Measurements from ENCODE around the gene PCDHB5.
A peak's percentile ranks its signal among the peaks of the same experiment; 100 is the strongest.
"Not testable (repeated sequence)": the region's sequence is repeated elsewhere in the genome, so short reads cannot be mapped to it uniquely, and the experiment has no call there.

Gene PCDHB5

GRCh38 chr5:141100243-141100805 is 34.7 kb upstream of the PCDHB5 start, which contains the start of gene PCDHB3:
PCDHB3 (plus strand) TSS chr5:141100473; CDS start chr5:141100650, 177 bp downstream.
- no peak within 1 kb of the TSS for H3K4me2 ChIP-seq (ENCODE audit: low read length)
- H3K79me2 ChIP-seq: no peaks in the 10 kb centered on the region
- no peak within 1 kb of the TSS for H3K9ac ChIP-seq
- H3K27me3 ChIP-seq (ENCODE audit: control insufficient read depth, insufficient read depth, low read length): peaks cover 6% of the 10 kb centered on the region
- no peaks in the 10 kb centered on the region for H3K4me1 ChIP-seq
- H3K36me3 ChIP-seq (ENCODE audit: control insufficient read depth, insufficient read depth, low read length): no peaks in the 10 kb centered on the region
- peak within 1 kb of the TSS; percentile 62 for H3K27ac ChIP-seq
- H3K9me3 ChIP-seq (ENCODE audit: control insufficient read depth, low read length): no peaks in the 10 kb centered on the region
- TF ChIP-seq CTCF (IDR thresholded peaks at IDR 0.05): peak; percentile 62
- peak within 1 kb of the TSS; percentile 72 for H2AFZ ChIP-seq
- H3K4me3 ChIP-seq (ENCODE audit: low read depth, low read length): no peak within 1 kb of the TSS

GRCh38 chr5:141101059-141101458 is 33.9 kb upstream of the PCDHB5 start:
- no peak for TF ChIP-seq CTCF (IDR thresholded peaks at IDR 0.05)
- H3K79me2 ChIP-seq: no peaks in the 10 kb centered on the region
- no peak overlapping the region for H3K27ac ChIP-seq
- no peaks in the 10 kb centered on the region for H3K36me3 ChIP-seq (ENCODE audit: control insufficient read depth, insufficient read depth, low read length)
- no peaks in the 10 kb centered on the region for H3K9me3 ChIP-seq (ENCODE audit: control insufficient read depth, low read length)
- H3K4me1 ChIP-seq: no peaks in the 10 kb centered on the region
- peak overlapping the region; percentile 72 for H2AFZ ChIP-seq
- H3K4me3 ChIP-seq (ENCODE audit: low read depth, low read length): no peak overlapping the region
- no peak overlapping the region for H3K9ac ChIP-seq
- no peak overlapping the region for H3K4me2 ChIP-seq (ENCODE audit: low read length)
- H3K27me3 ChIP-seq (ENCODE audit: control insufficient read depth, insufficient read depth, low read length): peaks cover 6% of the 10 kb centered on the region

GRCh38 chr5:141102070-141102469 is 32.9 kb upstream of the PCDHB5 start:
- H3K36me3 ChIP-seq (ENCODE audit: control insufficient read depth, insufficient read depth, low read length); H3K4me2 ChIP-seq (ENCODE audit: low read length); H3K4me1 ChIP-seq; H2AFZ ChIP-seq; H3K79me2 ChIP-seq; H3K9ac ChIP-seq; H3K4me3 ChIP-seq (ENCODE audit: low read depth, low read length); H3K9me3 ChIP-seq (ENCODE audit: control insufficient read depth, low read length); H3K27me3 ChIP-seq (ENCODE audit: control insufficient read depth, insufficient read depth, low read length); H3K27ac ChIP-seq: not testable (repeated sequence)

- H3K27ac ChIP-seq; H3K4me3 ChIP-seq (ENCODE audit: low read depth, low read length); H3K79me2 ChIP-seq; H2AFZ ChIP-seq; H3K27me3 ChIP-seq (ENCODE audit: control insufficient read depth, insufficient read depth, low read length); H3K36me3 ChIP-seq (ENCODE audit: control insufficient read depth, insufficient read depth, low read length); H3K9me3 ChIP-seq (ENCODE audit: control insufficient read depth, low read length); H3K9ac ChIP-seq; H3K4me2 ChIP-seq (ENCODE audit: low read length); H3K4me1 ChIP-seq: not testable (repeated sequence)
Observed at GRCh38 chr5:141102471-141102870, 32.5 kb upstream of the PCDHB5 start.

GRCh38 chr5:141105350-141105749 is 29.7 kb upstream of the PCDHB5 start:
- TF ChIP-seq CTCF (IDR thresholded peaks at IDR 0.05): no peak
- Histone ChIP-seq H3K4me2 (ENCODE audit: low read length) (no peak overlapping the region), H3K4me3 (ENCODE audit: low read depth, low read length) (no peak overlapping the region), H3K27ac (no peak overlapping the region), H3K36me3 (ENCODE audit: control insufficient read depth, insufficient read depth, low read length) (no peaks in the 10 kb centered on the region), H3K9me3 (ENCODE audit: control insufficient read depth, low read length) (no peaks in the 10 kb centered on the region), H2AFZ (no peak overlapping the region), H3K27me3 (ENCODE audit: control insufficient read depth, insufficient read depth, low read length) (peaks cover 6% of the 10 kb centered on the region), H3K79me2 (no peaks in the 10 kb centered on the region), H3K4me1 (no peaks in the 10 kb centered on the region), H3K9ac (no peak overlapping the region)

DNA sequence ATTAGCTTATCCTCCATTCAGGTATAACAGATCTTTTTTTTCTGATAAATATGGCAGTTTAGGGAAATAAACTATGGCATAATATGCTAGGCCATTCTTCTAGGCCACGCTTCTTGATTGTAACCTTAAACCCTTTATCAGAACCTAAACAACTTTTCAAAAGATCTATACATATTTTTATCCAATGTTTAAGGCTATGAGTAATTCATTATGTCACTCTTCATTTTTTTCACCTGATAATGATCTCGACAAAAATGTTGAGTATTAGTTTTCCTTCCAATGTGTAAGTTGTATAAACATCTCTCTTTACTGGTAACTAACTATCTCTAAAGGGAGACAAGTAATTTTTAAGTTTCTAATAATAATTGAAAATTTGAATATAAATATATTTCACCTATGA is 15.8 kb upstream of the PCDHB5 start:
- H3K9me3 ChIP-seq (ENCODE audit: control insufficient read depth, low read length): peaks cover 14% of the 10 kb centered on the region
- no peak overlapping the region for H3K9ac ChIP-seq
- H3K4me3 ChIP-seq (ENCODE audit: low read depth, low read length): no peak overlapping the region
- H3K4me1 ChIP-seq: no peaks in the 10 kb centered on the region
- no peak overlapping the region for H3K27ac ChIP-seq
- no peaks in the 10 kb centered on the region for H3K79me2 ChIP-seq
- H3K27me3 ChIP-seq (ENCODE audit: control insufficient read depth, insufficient read depth, low read length): peaks cover 8% of the 10 kb centered on the region
- no peak for TF ChIP-seq CTCF (IDR thresholded peaks at IDR 0.05)
- H3K4me2 ChIP-seq (ENCODE audit: low read length): no peak overlapping the region
- no peak overlapping the region for H2AFZ ChIP-seq
- no peaks in the 10 kb centered on the region for H3K36me3 ChIP-seq (ENCODE audit: control insufficient read depth, insufficient read depth, low read length)

Measured in parathyroid adenoma (tissue), 2 donors.